PFSK-1 (cell line): Measurements from ENCODE around the gene UBASH3A.

Experiments
- FOXP2 ChIP-seq: optimal IDR thresholded peaks from 2 replicates; pipeline ENCODE3; 2011; ENCODE audit warnings: borderline replicate concordance, control low read depth, inconsistent platforms; ENCODE audit not compliant: insufficient read depth; ENCODE audit errors: extremely low read length, extremely low read depth
- POLR2AphosphoS5 ChIP-seq: IDR thresholded peaks from 2 replicates; pipeline ENCODE4 v1.6.1; 2012; ENCODE audit warnings: low read depth, mild to moderate bottlenecking, control low read depth, low read length, moderate library complexity
- SIN3A ChIP-seq: IDR thresholded peaks from 2 replicates; pipeline ENCODE4 v1.6.1; 2012; ENCODE audit warnings: mild to moderate bottlenecking, low read length, moderate library complexity, borderline replicate concordance; ENCODE audit not compliant: insufficient read depth
- TAF1 ChIP-seq: IDR thresholded peaks from 2 replicates; pipeline ENCODE4 v1.6.1; 2012; ENCODE audit warnings: low read length, control low read depth, borderline replicate concordance; ENCODE audit not compliant: insufficient read depth
- TF ChIP-seq, protein P1 (sequence below), 2 experiments: IDR thresholded peaks; 2 replicates each; pipeline versions ENCODE4 v1.6.1 to v1.8.0; 2011 to 2012; ENCODE audit warnings: low read depth in 2 of 2, low read length in 2 of 2, control low read depth in 1 of 2, inconsistent platforms in 1 of 2, mild to moderate bottlenecking in 1 of 2, moderate library complexity in 1 of 2; ENCODE audit not compliant: insufficient read depth in 1 of 2

UBASH3A gene

DNA sequence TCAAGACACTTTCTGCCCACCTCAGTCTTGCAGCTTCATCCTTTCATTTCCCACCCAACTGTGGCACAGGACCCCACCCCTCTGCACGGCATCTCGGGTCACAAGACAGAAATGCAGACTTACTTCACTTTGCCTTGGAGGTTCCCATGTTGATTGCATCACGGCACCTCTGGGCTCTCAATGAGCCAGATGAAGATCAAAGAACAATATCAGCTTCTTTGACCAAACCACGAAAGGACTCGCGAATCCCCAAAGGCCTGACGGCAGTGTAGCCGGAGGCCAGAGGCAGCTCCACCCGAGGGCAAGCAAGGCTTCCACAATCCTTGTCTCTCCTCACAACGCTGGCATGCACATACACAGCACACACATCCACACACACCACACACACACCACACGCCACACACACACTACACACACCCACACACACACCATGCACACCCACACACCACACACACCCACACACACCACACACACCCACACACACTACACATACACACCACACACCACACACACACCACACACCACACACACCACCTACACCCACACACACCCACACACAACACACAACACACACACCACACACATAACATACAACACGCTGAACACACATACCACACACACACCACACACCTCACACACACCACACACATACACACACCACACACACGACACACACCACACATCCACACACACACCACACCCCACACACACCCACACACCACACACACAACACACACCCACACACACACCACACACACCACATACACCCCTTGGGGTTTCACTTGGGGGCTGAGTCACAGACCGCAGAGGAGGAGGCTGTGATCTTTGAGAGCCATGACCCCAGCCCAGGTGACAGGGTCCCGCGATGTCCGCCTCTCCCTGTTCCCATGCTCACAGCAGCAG is 35.8 kb downstream of the UBASH3A start:
- TF ChIP-seq, protein P1, sequence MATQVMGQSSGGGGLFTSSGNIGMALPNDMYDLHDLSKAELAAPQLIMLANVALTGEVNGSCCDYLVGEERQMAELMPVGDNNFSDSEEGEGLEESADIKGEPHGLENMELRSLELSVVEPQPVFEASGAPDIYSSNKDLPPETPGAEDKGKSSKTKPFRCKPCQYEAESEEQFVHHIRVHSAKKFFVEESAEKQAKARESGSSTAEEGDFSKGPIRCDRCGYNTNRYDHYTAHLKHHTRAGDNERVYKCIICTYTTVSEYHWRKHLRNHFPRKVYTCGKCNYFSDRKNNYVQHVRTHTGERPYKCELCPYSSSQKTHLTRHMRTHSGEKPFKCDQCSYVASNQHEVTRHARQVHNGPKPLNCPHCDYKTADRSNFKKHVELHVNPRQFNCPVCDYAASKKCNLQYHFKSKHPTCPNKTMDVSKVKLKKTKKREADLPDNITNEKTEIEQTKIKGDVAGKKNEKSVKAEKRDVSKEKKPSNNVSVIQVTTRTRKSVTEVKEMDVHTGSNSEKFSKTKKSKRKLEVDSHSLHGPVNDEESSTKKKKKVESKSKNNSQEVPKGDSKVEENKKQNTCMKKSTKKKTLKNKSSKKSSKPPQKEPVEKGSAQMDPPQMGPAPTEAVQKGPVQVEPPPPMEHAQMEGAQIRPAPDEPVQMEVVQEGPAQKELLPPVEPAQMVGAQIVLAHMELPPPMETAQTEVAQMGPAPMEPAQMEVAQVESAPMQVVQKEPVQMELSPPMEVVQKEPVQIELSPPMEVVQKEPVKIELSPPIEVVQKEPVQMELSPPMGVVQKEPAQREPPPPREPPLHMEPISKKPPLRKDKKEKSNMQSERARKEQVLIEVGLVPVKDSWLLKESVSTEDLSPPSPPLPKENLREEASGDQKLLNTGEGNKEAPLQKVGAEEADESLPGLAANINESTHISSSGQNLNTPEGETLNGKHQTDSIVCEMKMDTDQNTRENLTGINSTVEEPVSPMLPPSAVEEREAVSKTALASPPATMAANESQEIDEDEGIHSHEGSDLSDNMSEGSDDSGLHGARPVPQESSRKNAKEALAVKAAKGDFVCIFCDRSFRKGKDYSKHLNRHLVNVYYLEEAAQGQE (IDR thresholded peaks at IDR 0.05; ENCODE audit: insufficient read depth in 1 of 2, low read depth in 2 of 2, low read length in 2 of 2): no peak
- TF ChIP-seq FOXP2: no peak
- TF ChIP-seq POLR2AphosphoS5: no peak
- no peak for TF ChIP-seq SIN3A
- TF ChIP-seq TAF1: no peak

DNA sequence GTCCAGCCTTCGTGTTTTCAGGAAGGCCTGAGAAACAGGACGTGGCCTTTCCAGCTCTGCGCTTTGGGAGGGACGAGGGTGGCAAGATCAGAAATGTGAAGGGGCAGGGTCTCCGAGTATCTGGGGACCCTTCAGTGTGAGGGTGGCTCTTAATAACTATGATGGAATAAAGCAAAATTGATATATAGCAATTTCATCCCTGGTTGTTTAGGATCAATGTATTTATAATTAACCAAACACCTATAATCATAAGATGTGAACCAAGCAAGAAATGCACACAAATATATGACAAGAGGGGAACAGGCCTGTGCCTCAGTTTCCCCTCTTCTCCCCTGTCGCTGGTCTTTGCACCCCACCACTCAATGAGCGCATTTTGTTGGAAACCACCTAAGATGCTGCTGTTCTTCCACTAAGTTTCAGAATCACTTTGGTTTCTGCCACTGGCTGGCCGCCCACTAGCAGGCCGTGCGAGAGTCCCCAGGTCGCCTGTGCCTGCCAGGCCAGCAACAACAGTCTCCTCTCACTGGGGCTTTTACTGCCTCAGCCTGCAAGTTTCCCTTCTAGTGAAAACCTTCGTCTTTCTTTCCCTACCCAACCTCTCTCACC is 36.6 kb downstream of the UBASH3A start:
- TF ChIP-seq POLR2AphosphoS5: no peak
- TF ChIP-seq, protein P1 (IDR thresholded peaks at IDR 0.05; ENCODE audit: insufficient read depth in 1 of 2, low read depth in 2 of 2, low read length in 2 of 2): no peak
- no peak for TF ChIP-seq TAF1
- no peak for TF ChIP-seq SIN3A
- no peak for TF ChIP-seq FOXP2

- TF ChIP-seq POLR2AphosphoS5 (no peak), FOXP2 (no peak), SIN3A (no peak), TAF1 (no peak)
- TF ChIP-seq, protein P1 (IDR thresholded peaks at IDR 0.05; ENCODE audit: insufficient read depth in 1 of 2, low read depth in 2 of 2, low read length in 2 of 2): no peak
Observed at GRCh38 chr21:42441963-42442362, 38.3 kb downstream of the UBASH3A start.

DNA sequence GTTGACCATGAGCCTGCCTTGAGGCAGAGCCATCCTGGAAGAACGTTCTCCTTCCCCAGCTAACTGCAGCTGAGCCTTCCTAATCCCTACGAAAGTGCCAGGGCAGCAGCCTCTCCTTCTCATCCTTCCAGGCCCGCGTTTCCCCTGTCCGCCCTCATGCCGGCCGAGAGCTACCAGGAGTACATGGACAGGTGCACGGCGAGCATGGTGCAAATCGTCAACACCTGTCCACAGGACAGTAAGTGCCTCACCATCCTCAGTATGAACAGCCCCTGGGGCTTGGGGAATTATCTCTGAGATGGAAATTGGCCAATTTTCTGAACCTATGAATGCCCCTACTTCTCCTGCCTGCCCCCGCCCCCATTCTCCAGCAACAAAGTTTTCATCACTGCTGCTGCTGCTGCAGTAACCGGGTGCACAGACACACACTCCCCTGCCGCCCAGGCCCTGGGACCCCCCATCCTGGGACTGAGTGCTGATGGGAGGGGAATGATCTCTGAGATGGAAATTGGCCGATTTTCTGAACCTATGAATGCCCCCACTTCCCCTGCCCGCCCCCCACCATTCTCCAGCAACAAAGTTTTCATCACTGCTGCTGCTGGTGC is 39.6 kb downstream of the UBASH3A start:
- TF ChIP-seq SIN3A (no peak), FOXP2 (no peak), POLR2AphosphoS5 (no peak), TAF1 (no peak)
- TF ChIP-seq, protein P1 (IDR thresholded peaks at IDR 0.05; ENCODE audit: insufficient read depth in 1 of 2, low read depth in 2 of 2, low read length in 2 of 2): no peak
